ENCODE results near the gene MIA2. TPM values are rescaled to one million over a fixed set of nuclear protein-coding genes. Genes with fewer than 3 reads are reported as not detected.

Gene MIA2
- total RNA-seq, 1 experiment from 2014 or later, result 18.3 TPM

GRCh38 chr14:39406560-39406959 lies 172.8 kb downstream of the MIA2 start:
- in situ Hi-C loops (cut with HindIII; ENCODE audit: low pct_unique_long_range_greater_than_20kb, low sequenced_read_pairs), result no loop called here
- no peak for DNase-seq (ENCODE audit: low read depth)

- no peak for DNase-seq (ENCODE audit: low read depth)
- in situ Hi-C loops (cut with HindIII; ENCODE audit: low pct_unique_long_range_greater_than_20kb, low sequenced_read_pairs), result no loop called here
These were observed 182.4 kb downstream of the MIA2 start for GRCh38 chr14:39416072-39416471.

GRCh38 chr14:39417014-39417413 lies 183.3 kb downstream of the MIA2 start:
- no peak for DNase-seq (ENCODE audit: low read depth)
- in situ Hi-C loops (cut with HindIII; ENCODE audit: low pct_unique_long_range_greater_than_20kb, low sequenced_read_pairs), result no loop called here

- in situ Hi-C loops (cut with HindIII; ENCODE audit: low pct_unique_long_range_greater_than_20kb, low sequenced_read_pairs), result no loop called here
- DNase-seq (ENCODE audit: low read depth), result no peak
These were observed 185.6 kb downstream of the MIA2 start for GRCh38 chr14:39419272-39419671.

- DNase-seq (ENCODE audit: low read depth), result no peak
- in situ Hi-C loops (cut with HindIII; ENCODE audit: low pct_unique_long_range_greater_than_20kb, low sequenced_read_pairs), result no loop called here
These were observed 188.5 kb downstream of the MIA2 start for GRCh38 chr14:39422243-39422642.

GRCh38 chr14:39423793-39424192 lies 190.1 kb downstream of the MIA2 start:
- in situ Hi-C loops (cut with HindIII; ENCODE audit: low pct_unique_long_range_greater_than_20kb, low sequenced_read_pairs), result no loop called here
- no peak for DNase-seq (ENCODE audit: low read depth)

- in situ Hi-C loops (cut with HindIII; ENCODE audit: low pct_unique_long_range_greater_than_20kb, low sequenced_read_pairs), result no loop called here
- no peak for DNase-seq (ENCODE audit: low read depth)
These were observed 192.2 kb downstream of the MIA2 start for GRCh38 chr14:39425947-39426346.

GRCh38 chr14:39426605-39427004 lies 192.9 kb downstream of the MIA2 start:
- in situ Hi-C loops (cut with HindIII; ENCODE audit: low pct_unique_long_range_greater_than_20kb, low sequenced_read_pairs), result no loop called here

GRCh38 chr14:39428118-39428517 lies 194.4 kb downstream of the MIA2 start:
- DNase-seq (ENCODE audit: low read depth), result no peak
- in situ Hi-C loops (cut with HindIII; ENCODE audit: low pct_unique_long_range_greater_than_20kb, low sequenced_read_pairs), result no loop called here

More at GRCh38 chr14:39426605-39427004, 192.9 kb downstream of the MIA2 start:
- peak; percentile 18 for DNase-seq (ENCODE audit: low read depth)

- in situ Hi-C loops (cut with HindIII; ENCODE audit: low pct_unique_long_range_greater_than_20kb, low sequenced_read_pairs), result no loop called here
- no peak for DNase-seq (ENCODE audit: low read depth)
These were observed 197.2 kb downstream of the MIA2 start for GRCh38 chr14:39430762-39431415.

- peak; percentile 47 for DNase-seq (ENCODE audit: low read depth)
- in situ Hi-C loops (cut with HindIII; ENCODE audit: low pct_unique_long_range_greater_than_20kb, low sequenced_read_pairs), result no loop called here
These were observed 197.9 kb downstream of the MIA2 start for GRCh38 chr14:39431416-39432178.

GRCh38 chr14:39432179-39432618 lies 198.5 kb downstream of the MIA2 start, which contains the start of gene FBXO33:
Gene FBXO33, minus strand, starts transcription at chr14:39432433. Its CDS starts 271 bp downstream, at chr14:39432162.
- in situ Hi-C loops (cut with HindIII; ENCODE audit: low pct_unique_long_range_greater_than_20kb, low sequenced_read_pairs), result no loop called here
- DNase-seq (ENCODE audit: low read depth), result peak; percentile 96

GRCh38 chr14:39432619-39433451 lies 199.1 kb downstream of the MIA2 start:
- DNase-seq (ENCODE audit: low read depth), result peak; percentile 93
- in situ Hi-C loops (cut with HindIII; ENCODE audit: low pct_unique_long_range_greater_than_20kb, low sequenced_read_pairs), result no loop called here

GRCh38 chr14:39433452-39433813 lies 199.7 kb downstream of the MIA2 start:
- no peak for DNase-seq (ENCODE audit: low read depth)
- in situ Hi-C loops (cut with HindIII; ENCODE audit: low pct_unique_long_range_greater_than_20kb, low sequenced_read_pairs), result no loop called here

- in situ Hi-C loops (cut with HindIII; ENCODE audit: low pct_unique_long_range_greater_than_20kb, low sequenced_read_pairs), result no loop called here
These were observed 200.7 kb downstream of the MIA2 start for GRCh38 chr14:39434401-39434800.

GRCh38 chr14:39435241-39435640 lies 201.5 kb downstream of the MIA2 start:
- in situ Hi-C loops (cut with HindIII; ENCODE audit: low pct_unique_long_range_greater_than_20kb, low sequenced_read_pairs), result no loop called here
- no peak for DNase-seq (ENCODE audit: low read depth)

More at GRCh38 chr14:39434401-39434800, 200.7 kb downstream of the MIA2 start:
- no peak for DNase-seq (ENCODE audit: low read depth)

All from Caki2 (cell line).